GF-D8 (cell line): ENCODE measurements around the gene CTIF.
"Not testable (repeated sequence)": the region's sequence is repeated elsewhere in the genome, so short reads cannot be mapped to it uniquely, and the experiment has no call there.

Experiments used
- DNase-seq: peaks from one replicate; lab custom pipeline; 2025; lab: John Stamatoyannopoulos, UW

The CTIF gene

DNA sequence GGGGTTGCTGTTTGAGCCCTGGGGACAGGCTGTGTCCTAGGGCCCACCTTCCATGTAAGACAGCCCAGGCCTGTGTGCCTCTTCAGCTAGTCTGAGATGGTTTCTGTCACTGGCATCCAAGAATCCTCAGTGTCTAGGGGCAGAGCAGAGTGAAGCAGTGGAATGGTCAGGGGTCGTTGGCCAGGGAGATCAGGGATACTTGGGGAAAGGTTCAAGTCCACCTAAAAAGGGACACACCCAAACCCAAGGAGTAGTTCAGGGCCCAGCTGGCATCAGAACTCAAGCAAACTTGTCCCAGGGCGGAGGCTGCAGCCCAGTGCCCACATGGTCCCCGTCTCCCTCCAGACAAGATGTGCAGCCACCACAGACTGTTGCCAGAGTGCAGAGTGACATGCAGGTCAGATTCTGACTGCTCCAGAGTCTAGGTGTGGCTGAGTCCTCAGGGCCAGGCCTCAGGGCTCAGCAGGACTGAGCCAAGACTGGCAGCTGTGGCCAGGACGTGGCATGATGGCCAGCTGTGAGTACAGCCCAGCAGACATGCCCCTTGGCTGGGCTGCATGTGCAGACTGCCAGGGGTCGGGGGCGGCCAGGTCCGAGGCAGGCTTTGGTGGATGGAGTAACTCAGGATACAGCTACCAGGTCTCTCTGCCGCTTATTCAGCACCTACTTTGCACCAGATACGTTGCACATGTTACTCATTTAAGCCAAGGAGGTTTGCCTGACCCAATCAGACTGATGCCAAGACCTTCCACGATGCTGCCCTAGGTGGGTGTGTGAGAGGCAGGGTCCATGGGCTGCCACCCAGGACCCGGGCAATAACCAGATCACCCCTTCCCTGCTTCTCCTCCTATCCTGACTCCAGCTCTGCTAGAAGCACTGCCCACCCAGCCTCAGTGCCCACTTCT is 265.4 kb downstream of the CTIF start:
- DNase-seq, result no peak

DNA sequence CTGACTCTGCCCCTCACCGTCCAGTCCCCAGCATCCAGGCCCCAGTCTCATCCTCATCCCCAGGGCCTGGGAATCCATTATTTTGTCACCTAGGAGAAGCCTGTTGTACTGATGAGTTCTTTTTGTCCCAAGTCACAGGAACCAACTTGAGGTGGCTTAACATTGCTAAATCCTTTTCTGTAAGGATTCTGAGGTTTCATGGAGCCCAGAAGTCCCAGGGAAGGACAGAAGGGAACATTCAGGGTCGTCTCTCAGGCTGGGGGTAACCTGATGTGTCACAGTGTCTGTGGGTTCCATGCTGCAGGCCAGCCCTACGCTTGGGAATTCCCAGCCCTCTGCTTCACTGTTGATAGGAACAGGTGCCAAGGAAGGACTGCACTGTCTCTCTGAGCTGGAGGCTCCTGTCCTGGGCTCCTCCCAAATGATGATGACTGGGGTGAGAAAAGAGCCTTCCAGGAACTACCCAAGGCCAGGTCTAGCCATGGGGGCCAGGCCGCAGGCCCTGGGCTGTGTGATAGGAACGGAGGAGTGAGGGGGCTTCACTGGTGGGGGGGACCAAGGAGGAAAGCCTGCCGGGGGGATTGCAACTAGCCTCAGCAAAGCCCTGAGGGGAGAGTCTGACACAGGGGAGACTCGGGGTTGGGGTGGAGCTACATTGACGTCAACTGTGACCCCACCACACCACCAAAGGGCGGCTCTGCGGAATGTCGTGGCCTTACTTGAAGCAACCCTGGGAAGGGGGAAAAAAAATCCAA is 266.2 kb downstream of the CTIF start:
- DNase-seq, result no peak

DNA sequence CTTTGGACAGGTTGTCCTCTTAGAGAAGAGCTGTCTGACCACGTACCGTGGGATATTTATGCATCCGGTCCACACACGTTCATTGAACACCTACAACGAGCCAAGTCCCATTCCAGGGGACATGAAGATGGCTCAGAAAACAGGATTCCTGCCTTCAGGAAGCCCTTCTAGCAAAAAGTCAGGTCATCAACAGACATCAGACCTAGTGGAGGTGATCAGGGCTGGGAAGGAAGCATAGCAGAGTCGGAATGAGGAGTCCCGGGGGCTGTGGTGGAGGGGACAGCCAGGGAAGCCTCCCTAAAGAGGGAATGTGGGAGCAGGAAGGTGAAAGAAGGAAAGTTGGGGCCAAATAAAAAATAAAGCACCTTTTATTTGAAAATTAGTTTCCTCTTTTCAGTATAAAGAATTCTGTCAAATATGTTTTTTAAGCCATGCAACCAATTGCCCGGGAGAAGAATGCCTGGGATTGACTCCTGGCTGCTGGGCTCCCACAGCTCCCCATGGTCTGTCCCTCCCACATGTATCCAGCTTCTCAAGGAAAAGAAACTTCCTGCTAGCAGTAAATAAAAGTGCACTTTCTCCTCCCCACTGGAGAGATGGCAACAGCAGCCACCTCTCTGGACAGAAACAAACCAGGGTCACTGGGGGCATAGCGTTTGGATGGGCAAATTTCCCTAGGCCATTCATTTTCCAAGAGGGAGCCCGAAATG is 267.1 kb downstream of the CTIF start:
- DNase-seq, result no peak

DNA sequence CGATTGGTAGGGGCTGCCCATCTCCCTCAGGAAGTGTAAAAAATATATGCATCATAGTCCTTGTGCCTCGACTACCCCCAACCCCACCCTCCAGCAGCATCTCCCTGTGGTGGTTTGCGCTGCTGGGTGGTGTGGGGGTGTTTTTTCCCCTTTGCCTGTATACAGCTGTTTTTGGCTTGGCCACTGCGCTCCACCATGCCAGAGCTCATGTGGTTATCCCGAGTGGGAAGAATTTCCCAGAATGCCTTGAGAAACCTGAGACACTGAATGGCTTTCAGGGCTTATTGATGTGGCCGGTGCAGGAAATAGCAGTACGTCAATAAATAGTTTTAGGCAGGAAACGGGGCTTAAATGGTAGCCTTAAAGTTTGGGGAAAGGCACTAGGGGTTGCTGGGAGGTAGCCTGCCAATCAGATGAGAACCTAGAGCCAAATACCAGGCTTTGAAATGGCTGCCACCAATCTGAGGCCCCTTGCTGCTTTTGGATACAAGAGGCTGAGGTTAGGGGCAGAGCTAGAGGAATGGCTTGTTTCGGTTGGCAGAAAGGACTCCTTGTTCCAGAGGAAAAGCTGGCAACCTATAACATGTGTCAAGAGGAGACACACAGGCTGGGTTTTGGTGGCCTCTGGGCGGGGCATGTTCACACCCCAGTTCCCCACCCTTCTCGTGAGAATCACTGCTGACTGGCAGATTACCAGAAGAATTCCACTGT is 267.9 kb downstream of the CTIF start:
- DNase-seq, result no peak

DNA sequence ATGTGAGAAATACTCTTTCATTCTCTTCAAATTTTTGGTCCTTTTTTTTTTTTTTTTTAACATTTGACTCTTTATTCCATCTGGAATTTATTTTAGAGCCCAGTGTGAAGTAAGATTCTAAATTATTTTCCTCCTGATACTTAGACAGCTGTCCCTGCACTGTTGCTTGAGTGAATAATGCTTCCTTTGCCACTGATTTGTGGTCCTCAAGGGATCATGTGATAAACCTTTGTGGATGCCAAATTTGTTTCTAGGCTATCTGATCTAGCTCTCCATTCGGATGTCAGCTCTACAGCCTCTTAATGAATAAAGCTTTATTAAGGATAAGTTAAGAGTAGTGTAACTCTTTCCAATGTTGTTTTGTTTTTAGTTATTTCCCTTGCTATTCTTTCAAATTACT is 269.6 kb downstream of the CTIF start:
- DNase-seq, result no peak

DNA sequence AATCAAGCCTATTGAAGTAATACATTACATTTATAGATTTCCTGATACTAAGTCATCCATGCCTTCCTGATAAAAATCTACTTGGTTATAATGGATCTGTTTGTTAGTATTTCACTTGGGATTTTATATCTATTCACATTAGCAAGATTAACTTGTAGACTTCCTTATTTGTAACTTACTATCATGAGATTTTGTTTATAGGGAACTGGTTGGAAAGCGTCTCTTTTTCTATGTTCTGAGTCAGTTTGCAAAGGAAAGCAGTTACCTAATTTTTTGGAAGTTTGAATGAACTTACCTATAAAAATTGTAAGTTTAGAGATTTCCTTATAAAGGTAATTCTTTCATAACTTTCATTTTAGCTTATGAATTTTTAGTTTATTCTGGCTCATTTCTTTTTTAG is 270.5 kb downstream of the CTIF start:
- DNase-seq, result no peak

DNA sequence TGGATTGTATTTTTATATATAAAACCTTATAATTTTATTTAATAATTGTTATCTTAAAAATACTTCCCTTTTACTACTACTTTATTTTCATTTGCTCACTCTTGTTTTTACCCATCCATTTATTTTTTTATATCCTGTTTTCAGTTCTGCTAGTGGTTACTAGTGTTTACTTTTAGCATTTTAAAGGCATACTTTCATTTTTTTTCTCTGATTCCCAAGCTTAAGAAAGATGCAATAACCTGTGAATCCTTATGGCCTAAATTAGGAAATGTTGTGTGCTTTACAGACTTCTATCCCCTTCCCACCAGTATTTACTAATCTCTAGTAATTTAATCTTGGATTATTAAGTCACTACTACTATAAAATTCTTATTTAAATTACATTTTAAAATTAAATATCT is 272.0 kb downstream of the CTIF start:
- DNase-seq, result no peak

DNA sequence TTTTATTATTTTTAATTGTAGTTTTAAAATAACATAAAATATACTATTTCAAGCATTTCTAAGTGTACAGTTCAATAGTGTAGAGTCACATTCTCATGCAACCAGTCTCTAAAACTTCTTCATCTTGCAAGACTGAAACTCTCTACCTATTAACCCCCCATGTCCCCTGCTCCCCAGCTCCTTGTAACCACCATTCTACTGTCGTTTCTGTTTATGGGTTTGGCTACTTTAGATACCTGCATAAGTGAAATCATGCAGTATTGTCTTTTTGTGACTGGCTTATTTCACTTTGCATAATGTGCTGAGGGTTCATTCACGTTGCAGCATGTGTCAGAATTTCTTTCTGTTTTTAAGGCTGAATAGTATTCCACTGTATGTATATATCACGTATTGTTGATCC is 272.6 kb downstream of the CTIF start:
- DNase-seq, result no peak

DNA sequence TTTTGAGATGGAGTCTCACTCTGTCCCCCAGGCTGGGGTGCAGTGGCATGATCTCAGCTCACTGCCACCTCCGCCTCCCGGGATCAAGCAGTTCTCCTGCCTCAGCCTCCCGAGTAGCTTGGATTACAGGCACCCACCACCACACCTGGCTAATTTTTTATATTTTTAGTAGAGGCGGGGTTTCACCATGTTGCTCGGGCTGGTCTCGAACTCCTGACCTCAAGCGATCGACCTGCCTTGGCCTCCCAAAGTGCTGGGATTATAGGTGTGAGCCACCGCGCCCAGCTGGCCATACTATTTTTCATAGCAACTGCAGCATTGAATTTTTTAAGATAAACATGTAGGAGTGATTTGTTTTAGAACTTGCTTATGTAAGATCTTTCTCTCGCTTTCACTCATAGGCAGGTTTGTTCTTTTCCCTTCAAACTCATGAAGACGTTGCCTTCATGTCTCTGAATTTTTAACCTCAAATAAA is 273.2 kb downstream of the CTIF start:
- DNase-seq, result not testable (repeated sequence)

DNA sequence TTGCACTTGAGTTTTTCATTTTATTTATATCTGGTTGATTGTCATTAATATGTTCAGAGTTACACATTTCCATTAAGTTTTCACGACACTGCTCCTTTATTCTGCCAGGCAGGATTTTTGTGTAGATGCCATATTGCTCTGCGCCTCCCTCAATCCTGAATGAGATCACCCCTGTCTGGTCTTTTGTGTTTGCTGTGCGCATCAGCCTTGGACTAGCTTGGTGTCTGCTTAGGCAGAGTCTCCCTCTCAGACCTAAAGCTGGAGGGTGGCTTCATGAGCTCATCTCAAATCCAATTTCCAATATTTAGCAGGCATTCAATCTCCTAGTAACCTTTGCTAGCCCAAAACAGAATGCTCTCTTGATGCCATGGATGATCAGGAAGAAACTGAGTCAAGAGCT is 274.5 kb downstream of the CTIF start:
- no peak for DNase-seq

DNA sequence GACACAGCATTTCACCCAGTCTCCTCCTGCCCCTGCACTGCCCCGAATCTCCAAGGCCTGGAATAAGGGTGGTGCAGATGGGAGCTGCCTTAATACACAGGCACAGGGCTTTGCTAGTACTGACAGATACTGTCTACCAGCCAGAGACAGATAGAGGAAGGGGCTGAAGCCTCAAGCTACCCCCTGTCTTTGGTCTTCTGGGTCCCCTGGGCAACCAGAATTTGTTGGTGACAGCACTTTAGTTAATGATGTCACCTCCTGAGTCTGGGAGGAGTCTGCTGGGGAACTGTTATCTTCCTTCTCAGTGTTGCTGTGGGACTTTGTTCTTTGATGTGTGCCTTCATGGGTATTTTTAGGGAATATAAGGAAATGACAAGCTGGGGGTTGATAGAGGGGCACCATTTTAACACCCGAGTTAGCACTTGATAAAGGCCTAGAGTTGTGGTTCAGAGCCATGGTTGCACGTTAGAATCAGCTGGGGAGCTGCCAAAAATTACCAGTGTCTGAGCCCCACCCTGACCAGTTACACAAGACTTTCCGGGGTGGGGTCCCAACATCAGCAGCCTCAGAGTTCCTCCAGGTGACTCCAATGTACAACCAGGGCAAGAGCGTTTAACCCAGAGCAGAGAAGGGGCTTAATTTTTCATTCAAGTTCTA is 275.1 kb downstream of the CTIF start:
- DNase-seq, result no peak

DNA sequence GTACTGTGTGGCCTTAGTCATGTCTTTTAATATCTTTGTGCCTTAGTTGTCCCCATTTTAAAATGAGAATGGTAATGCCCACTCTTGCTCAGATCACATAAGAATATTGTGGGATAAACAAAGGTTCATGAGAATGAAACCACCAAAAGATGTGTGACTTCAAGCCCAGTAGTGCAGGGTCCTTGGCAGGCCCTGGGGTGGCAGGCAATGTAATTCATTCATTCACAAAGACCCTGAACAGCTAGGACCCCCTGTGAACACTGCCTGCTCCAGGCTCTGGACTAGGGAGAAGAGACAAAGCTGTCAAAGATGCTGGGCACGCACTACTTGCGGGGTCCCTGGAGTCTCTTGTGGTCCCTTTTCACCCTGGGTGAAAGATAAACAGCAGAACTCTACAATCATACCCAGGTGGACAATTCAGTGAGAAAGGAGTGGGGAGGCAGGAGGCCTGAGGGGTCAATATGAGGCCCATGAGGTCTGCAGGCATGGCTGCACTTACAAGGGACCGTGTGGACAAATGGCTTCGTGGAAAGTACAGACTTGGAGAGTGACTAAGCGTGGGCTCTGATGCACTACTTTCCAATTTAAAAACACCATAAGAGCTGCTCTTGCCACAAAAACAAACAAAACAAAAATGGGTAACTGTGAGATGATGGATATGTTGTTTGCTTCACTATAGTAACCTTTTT is 275.8 kb downstream of the CTIF start:
- DNase-seq, result no peak

DNA sequence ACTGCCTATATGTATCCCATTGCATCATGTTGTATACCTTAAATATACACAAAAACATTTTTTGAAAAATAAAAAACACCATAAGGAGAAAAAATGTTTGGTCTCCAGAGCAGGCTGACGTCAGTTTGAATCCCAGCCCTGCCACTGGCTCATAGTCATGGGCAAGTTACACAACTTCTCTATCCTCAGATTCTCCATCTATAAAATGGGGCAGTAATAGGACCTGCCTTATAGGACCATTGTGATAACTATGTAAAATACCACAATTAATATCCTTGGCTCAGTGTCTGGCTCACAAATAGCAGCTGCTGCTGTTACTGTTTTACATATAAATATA is 276.3 kb downstream of the CTIF start:
- DNase-seq, result no peak

DNA sequence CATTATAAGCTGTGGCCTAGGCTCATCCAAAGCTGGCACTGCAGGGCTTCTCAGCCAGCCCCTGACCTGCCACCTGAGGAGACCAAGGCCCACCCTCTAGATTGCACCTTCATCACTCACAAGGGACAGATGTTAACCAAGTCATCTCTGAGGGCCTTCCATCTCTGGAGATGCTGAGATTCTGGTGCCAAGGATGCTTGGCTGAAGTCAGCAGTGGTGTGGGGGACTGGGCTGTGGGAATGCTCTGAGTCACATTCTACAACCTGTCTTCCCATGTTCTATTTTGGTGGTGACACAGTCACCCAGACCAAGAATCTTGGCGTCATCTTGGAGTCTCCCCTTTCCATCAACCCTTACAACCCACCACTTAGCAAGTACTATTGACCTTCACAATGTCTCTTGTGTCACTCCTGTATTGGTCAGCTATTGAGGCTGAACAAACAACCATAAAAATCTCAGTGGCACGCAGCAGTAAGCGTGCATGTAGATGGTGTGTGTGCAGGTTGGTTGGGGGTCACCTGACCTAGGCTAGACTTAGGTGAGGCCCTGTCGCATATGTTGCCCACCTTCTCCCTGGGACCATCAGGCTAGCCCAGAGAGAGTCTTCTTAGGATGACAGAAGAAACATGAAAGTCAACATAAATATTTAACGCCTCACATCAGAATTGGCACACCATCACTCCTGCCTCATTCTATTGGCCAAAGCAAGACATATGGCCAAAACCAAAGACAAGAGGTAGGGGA is 276.9 kb downstream of the CTIF start:
- DNase-seq, result no peak

DNA sequence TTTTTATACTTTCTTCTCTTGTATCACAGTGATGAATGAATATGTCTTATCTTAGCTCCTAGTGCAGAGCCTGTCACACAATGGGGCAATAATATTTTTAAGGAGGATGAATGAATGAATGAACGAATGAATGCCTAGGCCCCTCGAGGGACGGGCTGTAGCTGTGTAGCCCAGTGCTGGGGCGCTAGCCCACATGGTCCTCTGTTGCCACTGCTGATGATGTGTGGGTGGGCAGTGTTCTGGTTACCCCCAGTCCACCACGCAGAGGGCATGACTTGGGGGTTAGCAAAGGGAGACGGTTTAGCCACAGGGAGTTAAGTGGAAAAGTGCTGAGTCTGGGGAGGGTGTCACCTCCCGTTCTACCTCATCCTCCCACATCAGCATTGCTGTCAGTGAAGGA is 277.7 kb downstream of the CTIF start:
- DNase-seq, result no peak

DNA sequence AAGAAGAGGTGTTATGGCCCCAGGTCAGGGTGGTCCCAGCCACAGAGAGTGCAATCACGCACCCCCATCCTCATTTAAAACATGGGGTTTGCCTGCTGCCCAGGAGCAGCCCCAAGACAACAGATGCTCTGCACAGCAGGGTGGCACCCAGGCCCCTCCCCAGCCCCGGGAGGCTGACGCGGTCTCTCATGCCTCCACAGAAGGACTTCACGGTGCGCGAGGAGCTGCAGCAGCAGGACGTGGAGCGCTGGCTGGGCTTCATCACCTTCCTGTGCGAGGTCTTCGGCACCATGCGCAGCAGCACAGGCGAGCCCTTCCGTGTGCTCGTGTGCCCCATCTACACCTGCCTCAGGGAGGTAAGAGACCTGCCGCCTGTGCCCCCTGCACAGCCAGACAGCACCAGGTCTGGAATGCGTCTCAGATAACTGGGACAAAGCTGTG is 278.2 kb downstream of the CTIF start:
- DNase-seq, result no peak

DNA sequence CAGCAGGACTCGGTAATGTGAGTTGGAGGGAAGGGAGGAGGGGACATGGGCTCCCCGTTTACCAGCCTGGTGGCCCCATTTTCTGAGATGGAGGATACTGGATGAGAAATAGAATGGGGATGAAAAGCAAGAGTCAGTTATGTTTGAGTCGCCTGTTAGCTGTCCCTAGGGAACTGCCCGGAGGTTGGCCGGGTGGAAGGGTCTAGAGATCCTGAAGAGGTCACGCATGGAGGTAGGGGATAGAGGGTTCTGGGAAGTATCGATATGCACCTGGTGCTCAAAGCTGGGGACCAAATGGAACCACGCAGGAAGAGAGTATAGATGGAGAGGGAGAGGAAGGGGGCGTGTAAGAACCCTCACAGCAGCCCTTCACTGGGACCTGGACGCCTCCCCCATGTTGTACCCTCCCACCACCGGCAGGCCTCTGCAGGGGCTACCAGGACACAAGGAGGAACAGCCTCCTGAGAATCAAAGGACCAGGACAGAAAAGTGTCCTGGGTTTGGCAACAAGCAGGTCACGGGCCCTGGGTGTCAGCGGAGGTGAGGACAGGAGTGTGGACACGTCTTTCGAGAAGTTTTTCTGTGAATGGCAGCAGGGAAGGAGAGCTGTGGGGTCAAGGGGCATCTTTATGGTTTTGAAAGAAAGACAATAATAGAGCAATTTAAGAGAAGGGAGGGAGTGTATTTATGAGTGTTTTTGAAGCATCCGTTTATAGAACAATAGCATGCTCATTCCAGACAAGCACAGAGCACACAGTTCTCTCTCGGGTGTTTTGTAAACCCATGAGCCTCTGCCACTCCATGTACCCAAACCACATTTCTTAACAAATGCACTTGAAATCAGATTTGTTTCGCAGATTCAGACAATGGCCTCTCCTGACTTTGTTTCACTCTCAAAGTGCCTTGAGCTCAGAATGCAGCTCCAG is 279.8 kb downstream of the CTIF start:
- DNase-seq, result no peak

DNA sequence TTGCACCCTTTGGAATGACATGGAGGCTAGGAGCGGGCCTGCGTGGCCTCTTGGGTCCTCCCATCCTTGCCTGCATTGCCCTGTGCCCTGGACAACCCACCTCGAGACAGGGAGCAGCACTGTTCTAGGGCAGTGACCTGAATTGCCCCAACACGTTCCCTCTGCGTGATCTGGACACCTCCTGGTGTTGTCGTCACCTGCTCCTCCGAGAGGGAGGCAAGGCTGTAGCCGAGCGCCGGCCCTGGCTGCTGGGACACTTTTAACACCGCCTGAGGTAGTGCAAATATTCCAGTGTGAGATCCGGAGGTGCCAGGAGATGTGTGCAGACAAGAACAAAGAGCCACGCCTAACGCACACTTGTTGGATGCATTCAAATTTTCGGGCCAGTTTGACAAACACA is 280.4 kb downstream of the CTIF start:
- no peak for DNase-seq
